SKM-1 treated with dmso at 0.1 percent for 144 hours (cell line): ENCODE data around the gene CCL3.
"Not testable (repeated sequence)": the region's sequence is repeated elsewhere in the genome, so short reads cannot be mapped to it uniquely, and the experiment has no call there.

ENCODE experiments used
- DNase-seq: peaks from one replicate; lab custom pipeline; 2025; ENCODE audit not compliant: unreplicated experiment; lab: John Stamatoyannopoulos, UW

The CCL3 gene

DNA sequence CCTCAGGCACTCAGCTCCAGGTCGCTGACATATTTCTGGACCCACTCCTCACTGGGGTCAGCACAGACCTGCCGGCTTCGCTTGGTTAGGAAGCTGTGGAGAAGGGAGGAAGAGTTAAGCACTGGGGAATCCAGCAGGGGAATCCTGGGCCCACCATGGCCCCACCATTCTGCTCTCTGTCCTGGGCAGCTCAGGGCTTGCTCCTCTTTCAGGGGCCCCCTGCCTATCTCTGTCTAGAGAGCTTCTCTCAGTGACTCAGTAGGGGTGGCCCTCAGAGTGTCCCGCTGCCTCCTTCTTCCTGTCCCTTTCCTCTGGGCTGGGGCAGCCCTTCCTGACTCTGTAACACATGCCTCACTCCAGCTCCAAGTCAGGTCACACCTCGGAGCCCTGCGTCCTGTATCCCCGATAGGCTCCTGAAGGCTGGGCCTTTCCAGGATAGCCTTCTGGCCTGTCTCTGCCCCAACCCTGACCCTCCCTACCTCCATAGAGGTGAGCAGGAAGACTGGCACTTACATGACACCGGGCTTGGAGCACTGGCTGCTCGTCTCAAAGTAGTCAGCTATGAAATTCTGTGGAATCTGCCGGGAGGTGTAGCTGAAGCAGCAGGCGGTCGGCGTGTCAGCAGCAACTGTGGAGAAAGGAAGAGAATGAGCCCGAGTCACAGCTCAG is 1.1 kb downstream of the CCL3 start:
- DNase-seq: no peak

DNA sequence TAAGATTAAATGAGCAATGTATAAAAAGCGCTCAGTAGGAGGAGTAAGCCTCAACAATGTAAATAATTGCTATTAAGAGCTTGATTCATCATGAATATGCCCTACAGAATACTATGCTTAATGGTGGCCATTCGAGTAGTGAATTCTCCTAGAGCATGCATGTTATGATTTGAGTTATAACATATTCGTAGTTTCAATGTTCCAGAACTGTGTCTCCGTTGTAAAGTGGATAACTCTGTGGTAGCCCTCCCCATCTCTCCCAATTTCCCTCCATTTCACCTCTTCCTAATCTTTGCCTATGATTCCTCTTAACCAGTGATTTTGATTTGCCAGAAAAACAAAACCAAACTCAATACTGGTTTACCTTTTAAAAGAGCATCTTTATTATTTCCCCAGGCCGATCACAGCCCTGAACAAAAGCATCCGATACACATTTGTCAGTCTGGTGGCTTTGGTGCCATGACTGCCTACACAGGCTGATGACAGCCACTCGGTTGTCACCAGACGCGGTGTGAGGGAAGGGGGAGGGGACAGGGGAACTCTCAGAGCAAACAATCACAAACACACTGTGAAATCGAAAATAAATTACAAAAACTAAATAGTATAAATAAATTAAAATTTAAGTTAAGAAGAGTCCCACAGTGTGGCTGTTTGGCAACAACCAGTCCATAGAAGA is 1.9 kb downstream of the CCL3 start:
- DNase-seq: not testable (repeated sequence)

DNA sequence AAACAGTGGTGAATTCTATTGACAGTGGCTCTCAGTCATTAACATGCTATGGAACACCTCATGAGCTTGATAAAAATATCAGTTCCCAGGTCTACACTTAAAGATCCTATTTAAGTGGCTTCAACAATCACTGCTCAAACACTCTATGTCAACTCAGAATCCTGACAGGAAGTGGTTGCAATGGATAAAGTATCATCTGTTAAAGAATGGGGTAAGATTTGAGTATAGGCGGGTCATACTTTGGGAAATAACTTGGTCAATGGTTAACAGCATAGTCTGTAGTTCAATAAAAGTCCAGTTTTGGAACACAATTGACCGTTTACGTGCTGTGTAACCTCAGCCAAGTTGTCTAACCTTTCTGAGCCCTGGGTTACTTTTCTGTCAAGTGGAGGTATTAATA is 2.5 kb downstream of the CCL3 start:
- not testable (repeated sequence) for DNase-seq

DNA sequence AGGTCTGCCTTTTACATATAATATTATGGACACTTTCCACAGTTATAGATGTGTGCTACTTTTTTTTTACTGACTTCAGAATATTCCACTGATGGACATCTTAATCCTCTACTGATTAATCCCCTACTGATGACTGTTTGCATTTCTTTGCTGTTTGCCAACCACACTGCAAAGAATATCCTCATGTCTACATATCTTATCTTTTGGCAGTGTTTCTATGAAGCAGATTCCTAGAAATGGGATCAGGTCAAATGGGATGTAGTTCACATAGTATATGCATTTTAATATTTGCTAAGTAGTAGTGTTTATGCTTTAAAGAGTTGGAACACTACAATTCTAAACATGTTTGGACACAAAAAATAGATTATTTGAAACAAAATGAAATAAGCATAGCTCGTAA is 3.2 kb downstream of the CCL3 start:
- DNase-seq: no peak

DNA sequence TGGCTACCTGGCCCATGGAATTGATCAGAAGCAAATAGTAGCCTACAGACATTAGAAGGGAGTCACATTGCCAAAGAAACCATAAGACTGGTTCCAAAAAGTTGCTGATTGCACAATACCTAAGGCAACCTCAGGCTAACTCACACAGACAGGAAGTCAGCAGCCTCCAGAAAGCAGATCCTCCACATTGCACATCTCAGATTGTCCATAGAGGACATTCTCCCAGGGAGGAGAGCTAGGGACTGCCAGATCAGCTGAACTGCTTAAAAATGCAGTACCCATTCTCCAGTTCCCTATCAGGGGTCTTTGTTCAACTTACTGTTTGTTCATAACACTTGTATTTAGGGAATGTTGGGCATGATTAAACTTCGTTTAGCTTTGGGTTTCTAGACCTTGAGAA is 4.2 kb downstream of the CCL3 start:
- DNase-seq: peak; percentile 75

DNA sequence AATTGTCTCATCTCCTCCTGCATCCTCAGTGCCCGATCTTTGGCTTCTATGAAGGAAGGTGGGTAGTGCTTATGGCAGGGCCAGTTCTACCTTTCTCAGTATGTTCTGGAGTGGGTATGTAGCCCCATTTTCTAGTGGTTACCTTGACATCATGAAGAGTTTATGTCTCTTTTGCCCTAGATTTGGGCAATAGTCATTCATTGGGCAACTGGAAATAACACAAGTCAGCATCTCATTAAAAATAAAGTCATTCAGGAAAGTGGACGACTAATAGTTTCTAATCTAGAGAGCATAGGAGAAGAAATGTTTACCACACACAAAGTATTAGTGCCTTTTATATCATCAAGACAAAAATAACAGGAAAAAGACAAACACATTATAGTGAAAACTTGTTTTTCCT is 6.3 kb downstream of the CCL3 start:
- DNase-seq: peak; percentile 16

DNA sequence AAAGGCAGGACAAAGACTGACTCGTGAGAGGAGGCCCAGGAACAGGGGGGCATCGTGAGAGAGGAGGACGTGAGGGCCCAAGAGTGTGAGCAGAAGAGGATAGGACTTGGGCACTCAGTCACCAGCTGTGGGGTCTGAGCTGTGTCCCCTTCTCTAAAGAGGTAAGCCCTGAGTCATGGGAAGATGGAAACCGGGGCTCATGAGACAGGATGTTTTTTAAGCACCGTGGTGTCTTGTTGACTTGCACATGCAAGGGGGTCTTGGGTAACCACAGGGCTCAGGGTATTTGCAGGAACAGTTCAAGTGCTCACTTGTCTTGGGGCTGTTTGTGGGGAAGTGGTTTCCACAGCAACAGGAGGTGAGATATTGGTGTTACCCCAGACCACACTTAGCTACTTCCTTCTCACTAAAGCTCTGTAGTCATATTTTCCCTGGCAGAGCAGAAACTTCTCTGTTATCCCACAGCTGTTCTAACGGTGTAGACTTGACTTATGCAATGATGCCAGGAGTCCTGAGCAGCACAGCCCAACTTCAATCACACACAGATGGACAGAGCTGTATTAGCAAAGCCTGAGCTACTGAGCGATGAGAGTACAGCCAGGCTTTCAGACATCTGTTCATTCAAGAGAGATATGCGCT is 7.3 kb downstream of the CCL3 start:
- peak; percentile 100 for DNase-seq

DNA sequence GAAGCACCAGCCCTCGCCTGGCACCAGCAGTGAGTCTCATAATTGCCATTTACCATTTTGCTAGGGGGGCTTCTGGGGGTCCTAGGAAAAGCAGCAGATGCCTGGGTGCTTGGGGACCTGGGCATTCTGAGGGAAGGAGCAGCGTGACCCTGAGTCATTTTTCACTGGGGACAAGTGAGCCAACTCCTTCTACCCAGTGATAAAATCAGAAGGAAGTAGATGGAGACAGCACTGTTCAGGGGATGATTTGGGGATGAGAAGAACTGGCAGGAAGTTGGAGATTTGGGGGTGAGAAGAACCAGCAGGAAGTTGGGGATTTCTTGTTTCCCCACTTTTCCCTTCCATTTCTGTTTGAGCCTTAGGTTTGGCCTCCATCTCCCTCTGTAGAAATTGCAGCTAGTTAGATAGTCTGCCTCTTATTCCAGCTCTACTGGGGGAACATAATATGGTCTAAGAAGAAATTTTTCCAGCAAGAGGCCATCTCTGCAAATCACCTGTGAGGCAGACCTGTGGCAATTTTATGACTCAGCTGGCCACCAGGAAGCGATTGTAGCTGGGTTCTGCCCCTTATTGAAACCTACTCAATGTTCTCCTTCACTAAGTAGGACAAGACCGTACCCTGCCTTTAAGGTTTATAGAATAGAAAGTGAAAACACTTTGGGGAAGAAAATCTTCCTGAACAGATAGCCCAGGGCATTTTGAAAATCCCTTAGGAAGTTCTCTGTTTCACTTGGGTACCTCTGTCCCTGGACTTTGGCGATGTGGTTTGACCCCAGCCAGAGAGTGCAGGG is 8.1 kb downstream of the CCL3 start:
- not testable (repeated sequence) for DNase-seq

DNA sequence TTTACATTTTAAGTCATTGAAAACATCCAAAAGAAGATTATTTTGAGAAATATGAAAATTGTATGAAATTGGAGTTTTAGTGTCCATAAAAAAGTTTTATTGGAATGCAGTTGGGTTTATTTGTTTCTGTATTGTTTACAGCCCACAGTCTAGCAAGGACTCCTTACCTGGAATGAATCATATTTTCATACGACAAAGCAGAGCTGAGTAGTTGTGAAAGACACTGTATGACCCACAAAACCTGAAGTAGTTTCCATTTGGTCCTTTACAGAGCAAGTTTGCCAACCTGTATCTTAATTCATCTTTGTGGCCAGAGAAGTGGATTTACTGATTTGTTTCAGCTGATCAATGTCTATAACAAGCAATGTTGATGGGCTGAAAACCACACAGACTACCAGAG is 15.6 kb downstream of the CCL3 start:
- no peak for DNase-seq

DNA sequence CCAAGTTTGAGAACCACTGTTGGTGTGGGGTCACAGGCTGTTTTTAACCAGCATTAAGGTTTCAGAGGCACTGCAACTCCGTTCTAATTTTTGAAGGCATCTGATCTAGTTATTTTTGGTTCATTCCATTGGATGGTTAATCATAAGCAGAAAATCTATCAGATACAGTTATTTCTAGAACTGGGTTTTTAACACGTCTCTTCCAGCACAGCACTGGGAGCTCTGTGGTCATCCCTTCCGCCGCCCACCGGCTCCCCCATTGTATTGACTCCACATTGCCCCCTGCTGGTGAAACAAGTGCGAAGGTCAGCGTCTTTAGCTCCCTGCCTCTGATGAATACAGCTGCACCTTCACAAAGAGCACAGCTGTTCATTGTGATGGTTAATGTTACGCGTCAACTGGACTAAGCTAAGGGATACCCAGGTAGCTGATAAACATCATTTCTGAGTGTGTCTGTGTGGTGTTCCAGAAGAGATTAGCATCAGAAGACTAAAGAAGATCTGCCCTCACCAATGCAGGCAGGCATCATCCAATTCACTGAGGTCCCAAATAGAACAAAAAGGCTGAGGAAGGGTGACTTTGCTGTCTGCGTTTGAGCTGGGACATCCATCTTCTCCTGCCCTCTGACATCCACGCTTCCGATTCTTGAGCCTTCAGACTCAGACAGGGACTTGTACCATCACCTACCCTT is 17.4 kb downstream of the CCL3 start:
- DNase-seq: peak; percentile 20

DNA sequence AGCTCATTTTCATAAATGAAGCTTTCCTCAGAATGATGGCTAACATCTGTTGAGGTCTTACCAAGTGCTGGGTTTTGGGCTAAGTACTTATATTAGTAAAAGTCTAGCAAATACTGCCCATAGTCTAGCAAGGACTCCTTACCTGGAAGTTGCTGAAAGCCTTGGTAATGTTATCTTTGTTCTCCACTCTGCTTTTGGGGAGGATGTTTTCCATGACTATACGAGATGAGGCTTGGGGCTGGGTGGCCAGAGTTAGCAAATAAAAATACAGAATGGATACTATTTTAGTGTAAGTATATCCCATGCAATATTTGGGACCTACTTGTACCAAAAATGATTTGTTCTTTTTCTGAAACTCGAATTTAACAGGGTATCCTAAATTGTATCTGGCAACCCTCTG is 18.2 kb downstream of the CCL3 start:
- no peak for DNase-seq

DNA sequence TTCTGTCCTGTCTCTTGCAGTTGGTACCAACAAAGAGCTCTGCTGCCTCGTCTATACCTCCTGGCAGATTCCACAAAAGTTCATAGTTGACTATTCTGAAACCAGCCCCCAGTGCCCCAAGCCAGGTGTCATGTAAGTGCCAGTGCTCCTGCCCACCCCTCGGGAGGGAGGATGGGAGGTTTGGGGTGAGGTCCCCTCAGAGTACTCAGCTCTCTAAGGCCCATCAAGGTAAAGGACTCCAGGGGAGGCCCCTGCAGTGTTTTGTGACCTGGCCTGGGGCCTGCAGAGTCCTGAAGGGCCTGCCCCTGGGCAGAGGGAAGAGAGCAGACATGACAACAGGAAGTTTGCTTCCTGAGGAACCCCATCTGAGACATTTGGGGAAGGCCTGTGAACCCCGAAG is 19.5 kb downstream of the CCL3 start:
- DNase-seq: no peak

DNA sequence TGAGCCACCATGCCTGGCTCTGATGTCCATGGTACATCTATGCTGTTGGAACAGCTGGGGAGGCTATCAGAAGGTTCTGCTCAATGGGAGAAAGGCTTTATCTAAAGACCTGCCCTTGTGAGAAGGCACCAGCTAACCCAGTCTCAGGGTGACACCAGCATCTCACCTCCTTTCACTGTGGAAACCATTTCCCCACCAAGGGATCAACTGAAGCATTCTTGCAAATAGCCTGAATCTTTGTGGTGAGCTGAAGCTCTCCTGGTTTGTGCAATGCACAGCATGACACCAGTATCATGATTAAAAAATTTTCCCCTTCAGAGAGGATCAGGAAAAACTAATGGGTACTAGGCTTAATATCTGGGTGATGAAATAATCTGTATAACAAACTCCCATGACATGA is 20.8 kb downstream of the CCL3 start:
- no peak for DNase-seq

DNA sequence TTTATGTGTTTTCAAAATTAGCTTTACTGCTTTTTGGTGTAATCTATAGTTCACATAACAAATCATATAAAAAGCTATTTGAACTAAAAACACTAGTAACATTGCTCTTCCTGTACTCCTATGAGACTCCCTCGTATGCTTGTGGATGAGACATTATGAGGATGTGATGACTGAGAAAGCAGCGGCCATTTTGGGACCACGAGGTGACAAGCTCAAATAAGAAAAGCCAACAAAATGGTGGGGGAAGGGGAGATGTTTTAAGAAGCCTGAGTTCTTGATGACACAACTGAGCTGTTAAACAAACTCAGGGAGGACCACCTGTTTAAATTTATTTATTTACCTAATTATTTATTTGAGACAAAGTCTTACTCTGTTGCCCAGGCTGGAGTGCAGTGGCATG is 21.4 kb downstream of the CCL3 start:
- no peak for DNase-seq

DNA sequence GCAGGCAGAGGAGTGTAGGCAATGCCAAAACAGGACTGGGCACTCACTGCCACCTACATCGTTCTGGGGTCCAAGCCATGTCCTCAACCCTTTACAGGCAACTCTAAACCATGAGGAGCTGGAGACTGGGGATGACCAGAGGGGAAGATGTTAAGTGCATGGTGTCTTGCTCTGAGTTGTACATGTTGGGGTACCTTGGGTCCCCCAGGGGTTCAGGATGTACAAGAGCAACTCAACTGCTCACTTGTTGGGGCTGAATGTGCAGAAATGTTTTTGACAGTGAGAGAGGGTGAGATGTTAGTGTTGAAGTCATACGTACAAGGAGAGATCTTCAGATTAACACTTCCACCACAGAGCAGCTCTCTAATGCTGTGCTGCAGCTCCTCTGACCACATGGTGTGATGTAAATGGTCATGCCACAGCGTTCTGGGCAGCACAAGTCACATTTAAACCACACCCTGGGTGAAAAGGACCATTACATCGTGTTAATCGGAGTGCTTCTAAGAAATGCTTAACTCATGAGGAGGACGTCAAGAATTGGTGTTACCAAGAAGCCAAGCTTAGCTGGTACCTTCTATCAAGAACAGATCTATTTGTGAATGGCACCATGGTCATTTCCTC is 23.5 kb downstream of the CCL3 start:
- no peak for DNase-seq

DNA sequence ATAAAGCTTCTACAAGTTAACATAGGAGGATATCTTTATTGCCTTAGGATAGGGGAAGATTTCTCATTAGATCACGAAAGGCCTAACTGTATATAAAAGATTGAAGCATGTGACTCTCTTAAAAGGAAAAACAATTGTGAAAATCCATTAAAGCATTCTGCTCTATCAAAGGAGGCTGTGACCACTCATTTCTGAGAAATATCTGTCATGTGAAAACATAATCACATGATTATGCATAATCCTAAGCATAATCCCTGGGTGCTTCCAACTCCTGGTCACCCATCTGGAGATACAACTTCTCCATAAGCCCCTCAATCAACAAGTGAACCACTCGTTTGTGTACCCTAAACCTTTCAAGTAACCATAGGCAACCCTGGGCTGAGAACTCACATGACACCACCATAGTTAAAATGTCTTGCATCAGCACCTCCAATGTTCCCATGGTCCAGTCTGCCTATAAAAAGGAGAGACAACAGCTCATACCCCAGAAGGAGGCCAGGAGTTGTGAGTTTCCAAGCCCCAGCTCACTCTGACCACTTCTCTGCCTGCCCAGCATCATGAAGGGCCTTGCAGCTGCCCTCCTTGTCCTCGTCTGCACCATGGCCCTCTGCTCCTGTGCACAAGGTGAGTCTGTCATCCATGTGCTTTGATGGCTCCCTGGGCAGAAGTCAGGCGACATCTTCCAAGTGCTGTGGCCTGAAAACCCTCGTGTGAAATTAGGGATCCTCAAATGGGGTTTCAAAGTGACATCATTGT is 26.0 kb downstream of the CCL3 start, which contains the start of gene CCL18:
CCL18 (plus strand) TSS at position 487 of the 756 bp plus-strand sequence; CDS start at position 558, 71 bp downstream.
- no peak for DNase-seq

DNA sequence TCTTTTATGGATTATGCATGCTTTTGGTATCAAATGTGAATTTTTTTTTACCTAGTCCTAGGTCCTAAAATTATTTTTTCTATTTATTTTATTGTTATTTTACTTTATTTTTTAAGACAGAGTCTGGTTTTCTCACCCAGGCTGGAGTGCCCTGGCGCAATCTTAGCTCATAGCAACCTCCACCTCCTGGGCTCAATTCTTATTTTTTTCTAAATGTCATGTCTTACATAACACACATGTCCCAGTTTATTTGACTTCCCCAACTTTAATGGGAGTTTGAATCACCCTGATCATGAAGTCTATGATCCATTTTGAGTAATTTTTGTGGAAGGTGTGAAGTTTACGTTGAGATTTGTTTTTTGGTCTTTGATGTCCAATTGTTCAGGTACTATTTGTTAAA is 29.1 kb downstream of the CCL3 start:
- no peak for DNase-seq

DNA sequence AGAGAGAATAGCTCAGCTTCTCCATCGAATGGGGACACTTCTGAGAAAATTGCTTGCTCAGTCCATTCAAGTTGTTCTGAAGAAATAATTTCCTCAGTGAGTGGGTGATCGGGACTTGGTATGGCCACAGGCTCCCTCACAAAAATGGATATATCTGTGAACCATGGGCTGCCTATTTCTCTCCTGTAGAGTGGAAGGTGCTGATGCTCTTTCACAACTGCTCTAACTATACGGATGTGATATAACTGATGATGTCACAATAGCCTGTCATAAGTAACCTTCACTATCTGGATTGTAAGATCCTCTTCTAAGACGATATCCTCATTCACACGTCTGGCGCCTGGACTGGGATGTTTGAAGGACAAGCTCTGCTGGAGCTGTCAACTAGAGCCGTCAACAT is 30.5 kb downstream of the CCL3 start:
- DNase-seq: no peak

DNA sequence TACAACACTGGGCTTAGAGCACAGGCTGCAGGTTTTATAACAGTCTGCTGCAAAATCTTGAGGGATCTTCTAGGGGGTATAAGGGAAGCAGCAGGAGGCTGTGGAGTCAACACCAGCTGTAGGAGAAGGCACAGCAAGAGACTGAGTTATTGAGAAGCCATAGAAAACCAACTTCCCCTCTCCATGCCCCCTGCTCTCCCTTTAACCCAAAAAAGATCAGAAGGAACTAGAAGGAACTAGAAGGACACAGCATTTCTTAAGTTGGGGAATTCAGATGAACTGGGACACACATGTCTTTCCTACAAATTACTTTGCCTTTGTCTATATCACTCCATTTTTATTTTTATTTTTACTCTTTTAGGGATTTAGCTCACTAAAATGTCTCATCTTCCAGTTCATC is 32.0 kb downstream of the CCL3 start:
- DNase-seq: no peak
